ENCODE data around the gene COX4I1.

COX4I1 gene

DNA sequence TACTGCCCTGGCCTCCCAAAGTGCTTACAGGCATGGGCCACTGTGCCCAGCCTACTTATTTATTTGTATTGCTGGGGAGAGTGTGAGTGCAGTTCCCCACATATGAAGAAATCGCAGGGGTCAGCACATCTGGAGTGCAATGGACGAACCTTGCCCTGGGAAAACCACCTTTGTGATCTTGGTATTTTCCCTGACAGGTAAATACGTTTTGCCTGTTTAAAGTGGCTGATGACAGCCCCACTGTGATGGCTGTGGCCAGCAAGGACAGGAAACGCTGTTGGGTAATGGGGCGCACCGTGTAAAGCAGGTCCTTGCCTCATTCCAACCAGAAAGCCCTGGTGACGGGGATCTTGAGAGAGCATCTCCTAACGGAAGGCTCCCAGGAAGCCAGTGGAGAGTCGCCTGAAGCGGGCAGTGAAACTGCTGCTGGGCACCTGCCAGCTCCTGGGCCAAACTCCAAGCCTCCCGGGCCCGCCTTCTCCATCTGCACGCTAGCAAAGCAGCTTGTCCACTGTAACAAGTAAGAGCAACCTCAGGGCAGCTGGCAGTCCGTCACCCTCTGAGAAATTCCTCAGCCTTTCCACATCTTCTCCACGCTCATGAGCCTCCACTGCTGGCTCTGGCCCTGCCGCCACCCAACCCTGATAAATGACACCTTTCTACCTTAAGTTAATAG is 17.7 kb upstream of the COX4I1 start:
- Histone ChIP-seq H3K9me3 (ENCODE audit: control insufficient read depth, low read length) (no peaks in the 10 kb centered on the region), H3K4me3 (ENCODE audit: insufficient read depth, low read depth, low read length) (no peak overlapping the region), H3K4me1 (ENCODE audit: control insufficient read depth, insufficient read depth, low read length) (no peaks in the 10 kb centered on the region), H3K27me3 (ENCODE audit: control insufficient read depth, insufficient read depth, low read length, poor library complexity, severe bottlenecking) (no peaks in the 10 kb centered on the region), H3K27ac (ENCODE audit: insufficient read depth, low read depth, low read length, poor library complexity, severe bottlenecking) (no peak overlapping the region), H3K36me3 (ENCODE audit: control insufficient read depth, insufficient read depth, low read length) (peaks cover 37% of the 10 kb centered on the region)
- 95 to 96% methylated on average over 16 of the region's 16 CpGs for WGBS, 2 experiments

DNA sequence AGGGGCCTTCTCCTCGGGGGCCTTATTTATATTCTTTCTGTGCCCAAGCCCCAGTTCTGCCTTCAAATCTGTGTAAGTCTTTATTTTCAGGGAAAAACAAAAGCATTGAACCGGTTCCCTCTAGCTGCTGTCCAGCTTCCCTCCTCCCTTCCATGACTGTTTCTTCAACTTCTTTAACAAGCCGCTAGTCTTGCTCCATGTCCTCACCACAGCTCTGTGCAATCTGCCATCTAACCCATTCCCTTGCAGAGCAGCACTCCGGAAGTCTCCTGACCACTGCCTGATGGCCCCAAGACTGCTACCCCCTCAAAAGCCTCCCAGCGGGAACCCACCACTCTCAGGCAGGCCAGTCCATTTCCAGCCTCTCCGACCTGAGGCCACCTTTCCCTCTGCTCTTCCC is 17.0 kb upstream of the COX4I1 start:
- H3K27ac ChIP-seq (ENCODE audit: insufficient read depth, low read depth, low read length, poor library complexity, severe bottlenecking): no peak overlapping the region
- H3K4me1 ChIP-seq (ENCODE audit: control insufficient read depth, insufficient read depth, low read length): no peaks in the 10 kb centered on the region
- no peak overlapping the region for H3K4me3 ChIP-seq (ENCODE audit: insufficient read depth, low read depth, low read length)
- WGBS, 2 experiments: 94 to 96% methylated on average over 6 of the region's 6 CpGs
- H3K9me3 ChIP-seq (ENCODE audit: control insufficient read depth, low read length): no peaks in the 10 kb centered on the region
- H3K27me3 ChIP-seq (ENCODE audit: control insufficient read depth, insufficient read depth, low read length, poor library complexity, severe bottlenecking): no peaks in the 10 kb centered on the region
- H3K36me3 ChIP-seq (ENCODE audit: control insufficient read depth, insufficient read depth, low read length): peaks cover 38% of the 10 kb centered on the region

DNA sequence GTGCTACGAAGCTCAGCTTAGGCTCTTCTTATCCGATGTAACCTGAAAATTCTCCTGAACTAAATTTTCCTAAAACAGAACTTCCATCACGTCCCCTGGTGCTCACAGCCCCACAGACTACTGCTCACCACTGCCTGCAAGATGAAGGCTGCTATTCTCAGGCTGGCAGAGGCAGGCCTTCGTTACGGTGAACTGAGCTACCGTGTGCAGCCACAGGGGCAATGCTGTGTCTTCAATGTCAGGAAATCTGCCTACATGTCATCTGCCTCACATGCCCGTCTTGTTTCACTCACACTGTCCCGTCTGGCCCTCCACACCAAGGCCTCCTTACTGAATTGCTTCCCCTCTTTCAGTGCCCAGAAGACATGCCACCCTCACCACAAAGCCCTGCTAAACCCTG is 16.1 kb upstream of the COX4I1 start:
- Histone ChIP-seq H3K27me3 (ENCODE audit: control insufficient read depth, insufficient read depth, low read length, poor library complexity, severe bottlenecking) (no peaks in the 10 kb centered on the region), H3K4me1 (ENCODE audit: control insufficient read depth, insufficient read depth, low read length) (no peaks in the 10 kb centered on the region), H3K9me3 (ENCODE audit: control insufficient read depth, low read length) (no peaks in the 10 kb centered on the region), H3K27ac (ENCODE audit: insufficient read depth, low read depth, low read length, poor library complexity, severe bottlenecking) (no peak overlapping the region), H3K36me3 (ENCODE audit: control insufficient read depth, insufficient read depth, low read length) (peaks cover 37% of the 10 kb centered on the region), H3K4me3 (ENCODE audit: insufficient read depth, low read depth, low read length) (no peak overlapping the region)
- 94 to 95% methylated on average over 8 of the region's 8 CpGs for WGBS, 2 experiments

DNA sequence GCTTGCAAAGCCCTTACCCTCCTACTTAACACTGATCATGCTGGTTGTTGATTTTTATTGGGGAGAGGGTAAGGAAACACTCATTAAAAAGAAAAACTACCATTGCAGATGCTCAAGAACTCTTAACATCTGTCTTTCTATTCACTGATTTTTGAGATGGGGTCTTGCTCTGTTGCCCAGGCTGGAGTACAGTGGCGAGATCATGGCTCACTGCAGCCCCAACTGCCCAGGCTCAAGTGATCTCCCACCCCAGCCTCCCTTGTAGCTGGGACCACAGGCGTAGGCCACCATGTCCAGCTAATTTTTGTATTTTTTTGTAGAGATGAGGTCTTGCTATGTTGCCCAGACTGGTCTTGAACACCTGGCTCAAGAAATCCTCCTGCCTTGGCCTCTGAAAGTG is 14.7 kb upstream of the COX4I1 start:
- H3K4me3 ChIP-seq (ENCODE audit: insufficient read depth, low read depth, low read length): no peak overlapping the region
- no peaks in the 10 kb centered on the region for H3K9me3 ChIP-seq (ENCODE audit: control insufficient read depth, low read length)
- H3K27me3 ChIP-seq (ENCODE audit: control insufficient read depth, insufficient read depth, low read length, poor library complexity, severe bottlenecking): no peaks in the 10 kb centered on the region
- 100% methylated on average over 2 of the region's 2 CpGs for WGBS, 2 experiments
- no peak overlapping the region for H3K27ac ChIP-seq (ENCODE audit: insufficient read depth, low read depth, low read length, poor library complexity, severe bottlenecking)
- no peaks in the 10 kb centered on the region for H3K4me1 ChIP-seq (ENCODE audit: control insufficient read depth, insufficient read depth, low read length)
- H3K36me3 ChIP-seq (ENCODE audit: control insufficient read depth, insufficient read depth, low read length): peaks cover 23% of the 10 kb centered on the region

DNA sequence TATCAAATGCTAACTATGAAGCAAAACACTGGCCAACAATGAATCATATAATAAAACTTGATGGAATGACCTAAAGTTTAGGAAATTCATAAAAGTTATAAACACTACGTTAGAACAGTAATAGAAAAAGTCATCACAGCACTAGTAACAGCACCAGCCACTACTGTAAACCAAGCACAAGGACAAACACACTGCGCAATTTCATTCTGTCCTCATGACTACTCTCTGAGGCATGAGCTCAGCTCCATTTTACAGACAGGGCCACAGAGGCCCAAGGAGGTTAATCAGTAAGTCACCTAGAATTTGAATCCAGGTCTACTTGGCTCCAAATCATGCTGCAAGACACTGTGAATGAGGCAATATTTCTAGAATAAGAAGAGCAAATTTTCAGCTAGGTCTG is 13.6 kb upstream of the COX4I1 start:
- no peak overlapping the region for H3K4me3 ChIP-seq (ENCODE audit: insufficient read depth, low read depth, low read length)
- no peak overlapping the region for H3K27ac ChIP-seq (ENCODE audit: insufficient read depth, low read depth, low read length, poor library complexity, severe bottlenecking)
- 92 to 96% methylated on average over 2 of the region's 2 CpGs for WGBS, 2 experiments
- no peaks in the 10 kb centered on the region for H3K4me1 ChIP-seq (ENCODE audit: control insufficient read depth, insufficient read depth, low read length)
- H3K9me3 ChIP-seq (ENCODE audit: control insufficient read depth, low read length): no peaks in the 10 kb centered on the region
- peaks cover 17% of the 10 kb centered on the region for H3K36me3 ChIP-seq (ENCODE audit: control insufficient read depth, insufficient read depth, low read length)
- no peaks in the 10 kb centered on the region for H3K27me3 ChIP-seq (ENCODE audit: control insufficient read depth, insufficient read depth, low read length, poor library complexity, severe bottlenecking)

DNA sequence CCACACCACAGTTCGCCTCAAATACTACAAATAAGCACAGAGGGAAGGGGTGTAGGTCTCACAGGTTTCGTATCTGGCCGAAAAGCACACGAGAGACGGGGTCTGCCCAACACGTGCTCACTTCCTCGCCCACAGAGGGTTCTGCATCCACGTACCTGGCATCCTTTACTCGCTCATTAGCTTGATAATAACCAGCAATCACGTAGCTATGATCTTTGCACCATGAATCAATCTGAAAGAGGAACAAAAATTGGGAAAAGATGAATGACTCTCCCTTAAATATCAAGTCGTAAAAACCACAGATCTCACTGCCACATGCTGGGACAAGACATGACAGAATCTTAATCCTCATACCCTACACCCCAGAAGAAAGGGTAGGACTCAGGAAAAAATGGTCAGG is 10.7 kb upstream of the COX4I1 start:
- no peak overlapping the region for H3K4me3 ChIP-seq (ENCODE audit: insufficient read depth, low read depth, low read length)
- no peaks in the 10 kb centered on the region for H3K9me3 ChIP-seq (ENCODE audit: control insufficient read depth, low read length)
- H3K4me1 ChIP-seq (ENCODE audit: control insufficient read depth, insufficient read depth, low read length): no peaks in the 10 kb centered on the region
- no peak overlapping the region for H3K27ac ChIP-seq (ENCODE audit: insufficient read depth, low read depth, low read length, poor library complexity, severe bottlenecking)
- 96 to 97% methylated on average over 11 of the region's 11 CpGs for WGBS, 2 experiments
- peaks cover 23% of the 10 kb centered on the region for H3K36me3 ChIP-seq (ENCODE audit: control insufficient read depth, insufficient read depth, low read length)
- no peaks in the 10 kb centered on the region for H3K27me3 ChIP-seq (ENCODE audit: control insufficient read depth, insufficient read depth, low read length, poor library complexity, severe bottlenecking)

DNA sequence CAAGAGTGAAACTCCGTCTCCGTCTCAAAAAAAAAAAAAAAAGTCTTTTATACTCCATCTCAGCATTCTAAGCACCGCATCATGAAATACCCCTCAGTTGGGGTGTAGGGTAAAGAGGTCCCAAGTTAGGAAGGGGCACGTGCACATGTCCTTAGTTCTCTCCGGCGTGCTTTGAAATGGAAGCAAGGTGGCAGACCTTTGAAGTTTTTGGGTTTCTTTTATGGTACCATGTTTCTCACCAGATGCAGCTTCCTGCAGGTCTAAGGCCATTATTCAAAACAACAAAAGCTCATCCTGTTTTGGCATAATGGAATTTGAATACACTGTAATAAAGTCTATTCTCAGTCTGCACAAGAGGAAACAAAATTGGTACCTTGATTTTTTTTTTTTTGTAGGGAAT is 9.7 kb upstream of the COX4I1 start:
- 94% methylated on average over 6 of the region's 6 CpGs for WGBS, 2 experiments
- no peaks in the 10 kb centered on the region for H3K4me1 ChIP-seq (ENCODE audit: control insufficient read depth, insufficient read depth, low read length)
- H3K27me3 ChIP-seq (ENCODE audit: control insufficient read depth, insufficient read depth, low read length, poor library complexity, severe bottlenecking): no peaks in the 10 kb centered on the region
- no peak overlapping the region for H3K27ac ChIP-seq (ENCODE audit: insufficient read depth, low read depth, low read length, poor library complexity, severe bottlenecking)
- no peak overlapping the region for H3K4me3 ChIP-seq (ENCODE audit: insufficient read depth, low read depth, low read length)
- H3K9me3 ChIP-seq (ENCODE audit: control insufficient read depth, low read length): no peaks in the 10 kb centered on the region
- peaks cover 23% of the 10 kb centered on the region for H3K36me3 ChIP-seq (ENCODE audit: control insufficient read depth, insufficient read depth, low read length)

DNA sequence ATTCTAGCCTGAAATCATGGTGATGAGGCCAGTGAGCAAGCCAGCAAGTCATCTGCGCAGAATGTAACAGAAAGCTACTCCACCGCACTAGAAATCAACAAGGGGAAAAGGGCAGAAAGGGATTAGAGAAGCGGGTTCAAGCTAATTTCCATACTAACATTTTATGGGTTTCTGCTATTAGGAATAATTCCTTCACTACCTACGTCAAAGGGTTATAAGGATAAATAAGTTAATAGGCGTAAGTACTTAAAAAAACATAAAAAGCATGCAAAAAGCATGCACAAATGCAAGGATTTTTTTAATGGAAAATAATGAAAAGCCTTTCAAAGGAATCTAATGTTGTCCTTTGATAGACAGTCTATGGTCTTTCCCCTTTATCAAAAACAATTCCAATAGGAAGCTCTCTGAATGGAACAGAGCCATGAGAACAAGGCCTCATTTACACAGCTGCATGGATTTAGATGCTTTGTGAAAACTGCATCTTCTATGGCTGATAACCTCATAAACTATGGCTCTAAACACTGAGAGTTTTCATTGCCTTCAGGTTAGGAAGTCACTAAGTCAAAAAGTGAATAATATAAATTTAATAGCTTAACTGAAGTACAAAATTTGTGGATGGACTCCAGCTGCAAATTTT is 5.7 kb upstream of the COX4I1 start:
- Histone ChIP-seq H3K4me1 (ENCODE audit: control insufficient read depth, insufficient read depth, low read length) (no peaks in the 10 kb centered on the region), H3K4me3 (ENCODE audit: insufficient read depth, low read depth, low read length) (no peak overlapping the region), H3K27ac (ENCODE audit: insufficient read depth, low read depth, low read length, poor library complexity, severe bottlenecking) (no peak overlapping the region), H3K9me3 (ENCODE audit: control insufficient read depth, low read length) (no peaks in the 10 kb centered on the region), H3K27me3 (ENCODE audit: control insufficient read depth, insufficient read depth, low read length, poor library complexity, severe bottlenecking) (no peaks in the 10 kb centered on the region), H3K36me3 (ENCODE audit: control insufficient read depth, insufficient read depth, low read length) (peaks cover 19% of the 10 kb centered on the region)
- WGBS, 2 experiments: 93 to 98% methylated on average over 3 to 4 of the region's 5 CpGs

DNA sequence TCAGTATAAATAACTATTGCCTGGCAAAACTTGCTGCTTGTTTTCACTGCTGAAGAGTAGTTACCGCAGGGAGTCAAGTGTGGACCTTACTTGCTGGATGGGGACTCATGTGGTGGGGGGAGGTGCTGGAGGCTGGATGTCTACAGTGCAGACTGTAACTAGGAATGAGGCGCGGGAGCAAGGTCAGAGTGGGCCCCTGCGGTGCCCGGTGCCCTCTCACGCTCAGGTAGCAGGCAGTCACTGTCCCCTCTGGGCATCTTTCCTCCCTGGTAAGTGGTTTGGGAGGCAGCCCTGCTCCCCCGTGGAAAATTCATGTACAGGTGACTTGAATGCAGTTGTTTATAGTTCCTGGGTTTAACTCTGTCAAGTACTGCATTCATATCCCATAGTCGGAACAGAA is 4.8 kb upstream of the COX4I1 start:
- Histone ChIP-seq H3K4me3 (ENCODE audit: insufficient read depth, low read depth, low read length) (no peak overlapping the region), H3K9me3 (ENCODE audit: control insufficient read depth, low read length) (no peaks in the 10 kb centered on the region), H3K27me3 (ENCODE audit: control insufficient read depth, insufficient read depth, low read length, poor library complexity, severe bottlenecking) (no peaks in the 10 kb centered on the region), H3K27ac (ENCODE audit: insufficient read depth, low read depth, low read length, poor library complexity, severe bottlenecking) (no peak overlapping the region), H3K36me3 (ENCODE audit: control insufficient read depth, insufficient read depth, low read length) (peaks cover 19% of the 10 kb centered on the region), H3K4me1 (ENCODE audit: control insufficient read depth, insufficient read depth, low read length) (no peaks in the 10 kb centered on the region)
- 94 to 96% methylated on average over 8 of the region's 8 CpGs for WGBS, 2 experiments

DNA sequence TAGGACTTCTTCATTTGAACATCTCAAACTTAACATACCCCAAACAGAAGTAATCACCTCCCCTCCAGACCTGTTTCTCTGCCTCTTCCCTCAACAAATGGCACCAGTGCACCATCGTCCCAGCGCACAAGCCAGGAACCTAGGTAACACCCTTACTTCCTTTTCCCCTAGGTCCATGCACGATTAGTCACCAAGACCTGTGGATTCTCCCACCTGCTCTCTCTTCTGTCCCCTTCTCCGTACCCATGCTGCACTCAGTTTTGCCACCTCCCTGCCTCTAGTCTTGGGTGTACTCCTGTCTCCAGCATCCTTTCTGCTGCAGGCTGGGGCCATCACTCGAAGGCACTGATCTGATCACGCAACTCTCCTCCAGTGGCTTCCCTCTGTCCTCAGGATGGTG is 3.3 kb upstream of the COX4I1 start:
- H3K9me3 ChIP-seq (ENCODE audit: control insufficient read depth, low read length): no peaks in the 10 kb centered on the region
- H3K27me3 ChIP-seq (ENCODE audit: control insufficient read depth, insufficient read depth, low read length, poor library complexity, severe bottlenecking): no peaks in the 10 kb centered on the region
- no peak overlapping the region for H3K27ac ChIP-seq (ENCODE audit: insufficient read depth, low read depth, low read length, poor library complexity, severe bottlenecking)
- WGBS, 2 experiments: 90 to 95% methylated on average over 6 of the region's 6 CpGs
- peaks cover 7% of the 10 kb centered on the region for H3K4me1 ChIP-seq (ENCODE audit: control insufficient read depth, insufficient read depth, low read length)
- no peak overlapping the region for H3K4me3 ChIP-seq (ENCODE audit: insufficient read depth, low read depth, low read length)
- peaks cover 19% of the 10 kb centered on the region for H3K36me3 ChIP-seq (ENCODE audit: control insufficient read depth, insufficient read depth, low read length)
